Islet precursor cell (in vitro differentiated cells): ENCODE results near the gene RPL32.

Experiments
- DNase-seq: peaks from one replicate; pipeline ENCODE4 v3.0.0-alpha.2; 2018

RPL32 gene

DNA sequence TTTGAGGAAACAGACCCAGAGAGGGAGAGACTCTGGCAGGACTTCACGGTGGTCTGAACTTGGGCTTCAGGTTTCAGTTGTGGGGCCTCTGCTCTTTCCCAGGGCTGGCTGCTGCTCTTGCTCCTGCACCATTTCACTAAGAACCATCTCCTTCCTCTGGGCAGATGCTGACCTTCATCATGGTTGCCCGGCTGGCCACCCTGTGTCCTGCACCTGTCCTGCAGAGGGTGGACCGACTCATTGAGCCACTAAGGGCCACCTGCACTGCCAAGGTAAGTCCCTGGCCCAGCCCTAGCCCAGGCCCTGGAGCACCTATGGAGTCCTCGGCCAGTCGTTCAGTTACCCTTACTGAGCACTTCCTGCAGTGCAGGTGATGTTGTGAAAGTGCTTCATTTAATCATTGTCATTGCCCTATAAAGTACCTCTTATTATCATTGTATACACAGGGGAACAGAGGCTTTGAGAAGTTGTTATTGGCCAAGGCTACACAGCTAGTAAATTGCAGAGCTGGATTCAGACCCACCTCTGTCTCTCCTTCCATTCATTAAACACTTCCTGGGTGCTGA is 10.0 kb downstream of the RPL32 start:
- peak; percentile 46 for DNase-seq

DNA sequence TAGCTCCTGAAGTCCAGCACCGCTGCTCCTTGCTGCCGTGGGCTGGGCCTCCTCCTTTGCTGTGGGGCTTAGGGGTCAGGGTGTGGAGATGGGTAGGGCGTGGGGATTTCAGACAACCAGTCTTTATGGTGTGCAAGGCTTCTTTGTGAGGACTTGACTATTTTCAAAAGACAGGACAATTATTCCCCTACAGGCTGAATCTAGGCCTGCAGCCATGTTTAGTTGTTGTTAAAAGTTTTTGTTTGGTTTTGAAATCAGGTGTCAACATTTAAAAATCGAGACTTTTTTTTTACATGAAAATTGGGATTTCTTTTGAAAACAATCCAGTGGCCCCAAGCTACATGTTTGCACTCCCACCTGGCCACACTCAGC is 10.6 kb downstream of the RPL32 start:
- no peak for DNase-seq

DNA sequence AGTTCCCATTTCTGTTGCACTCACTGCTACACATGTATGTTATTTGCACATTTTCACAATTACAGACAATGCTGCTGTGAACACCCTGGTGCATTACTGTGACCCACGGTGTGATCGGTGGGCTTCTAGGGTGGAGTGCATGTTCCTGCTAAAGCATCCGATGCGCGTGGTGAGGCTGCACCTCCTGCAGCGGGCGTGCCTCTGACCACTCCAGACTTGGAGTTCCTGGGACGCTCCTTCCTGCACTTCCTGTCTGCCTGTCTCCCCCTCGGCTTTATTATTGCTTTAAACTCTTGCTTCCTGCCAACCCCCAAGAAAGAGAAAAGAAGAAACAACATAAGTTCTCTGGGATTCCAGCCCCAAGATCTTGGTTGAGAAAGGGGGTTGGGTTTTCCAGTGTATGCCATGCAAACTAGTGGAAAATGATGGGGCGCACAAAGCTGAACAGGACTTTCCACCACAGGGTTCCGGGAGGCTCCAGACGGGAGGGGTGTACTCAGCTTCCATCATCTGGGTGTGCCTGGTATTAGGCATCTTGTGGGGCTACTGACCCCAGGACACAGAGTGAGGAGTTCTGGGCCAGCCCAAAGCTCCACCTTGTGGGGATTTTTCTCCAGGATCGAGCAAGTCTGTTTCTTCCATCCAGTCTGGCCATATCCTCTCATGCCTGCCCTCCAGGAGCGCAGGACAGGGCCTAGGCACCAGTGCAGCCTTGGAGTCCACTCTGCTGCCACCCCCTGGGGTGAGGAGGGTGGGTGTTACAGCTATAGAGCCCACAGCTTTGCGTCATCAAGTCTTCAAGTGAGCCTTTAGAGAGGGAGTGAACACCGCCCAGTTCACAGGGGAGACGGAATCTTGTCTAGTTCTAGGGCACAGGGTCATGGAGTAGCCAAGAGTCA is 11.2 kb downstream of the RPL32 start:
- DNase-seq: no peak

DNA sequence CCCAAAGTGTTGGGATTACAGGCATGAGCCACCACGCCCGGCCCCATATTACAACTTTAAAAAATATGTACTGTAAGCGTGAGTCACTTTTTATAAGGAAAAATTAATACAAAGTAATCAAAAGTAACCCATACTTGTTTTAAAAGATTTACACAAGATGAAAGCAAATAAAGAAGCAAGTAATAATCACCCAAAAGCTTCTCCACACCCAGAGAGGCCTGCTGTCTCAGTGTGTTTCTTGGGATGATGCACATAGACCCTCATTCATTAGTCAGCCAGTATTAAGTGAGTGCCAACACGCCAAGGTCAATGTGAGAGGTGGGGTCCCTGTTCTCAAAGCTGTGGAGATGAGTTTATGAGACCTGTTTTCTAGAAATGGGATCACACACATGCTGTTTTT is 12.0 kb downstream of the RPL32 start:
- DNase-seq: no peak

DNA sequence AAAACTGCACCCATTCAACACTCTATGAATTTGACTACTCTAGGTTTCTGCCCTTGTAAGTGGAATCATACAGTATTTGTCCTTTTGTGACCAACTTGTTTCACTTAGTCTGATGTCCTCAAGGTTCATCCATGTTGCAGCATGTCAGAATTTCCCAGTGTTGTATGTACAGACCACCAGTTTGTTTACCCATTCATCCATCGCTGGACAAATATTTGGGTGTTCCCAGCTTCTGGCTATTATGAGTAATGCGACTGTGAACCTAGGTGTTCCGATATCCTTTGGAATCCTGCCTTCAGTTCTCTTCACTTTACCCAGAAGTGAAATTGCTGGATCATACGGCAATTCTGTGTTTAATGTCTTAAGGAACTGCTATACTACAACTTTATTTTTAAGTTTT is 12.6 kb downstream of the RPL32 start:
- DNase-seq: no peak

DNA sequence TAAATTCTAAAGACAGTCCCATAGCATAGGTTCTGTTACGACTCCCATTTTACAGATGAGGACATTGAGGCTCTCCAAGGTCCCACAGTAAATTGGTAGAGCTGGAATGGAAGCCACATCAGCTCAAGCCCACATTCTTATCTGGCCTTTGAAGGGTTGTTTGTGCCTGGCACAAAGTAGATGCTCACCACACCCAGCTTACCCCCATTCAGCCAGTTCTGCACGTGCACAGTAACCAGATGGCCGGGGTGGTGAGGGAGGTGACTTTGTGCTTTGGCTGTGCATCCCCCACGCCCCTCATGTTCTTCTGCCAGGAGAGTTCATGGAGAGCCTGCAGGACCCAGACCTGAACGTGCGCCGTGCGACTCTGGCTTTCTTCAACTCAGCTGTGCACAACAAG is 16.2 kb downstream of the RPL32 start:
- DNase-seq: no peak

DNA sequence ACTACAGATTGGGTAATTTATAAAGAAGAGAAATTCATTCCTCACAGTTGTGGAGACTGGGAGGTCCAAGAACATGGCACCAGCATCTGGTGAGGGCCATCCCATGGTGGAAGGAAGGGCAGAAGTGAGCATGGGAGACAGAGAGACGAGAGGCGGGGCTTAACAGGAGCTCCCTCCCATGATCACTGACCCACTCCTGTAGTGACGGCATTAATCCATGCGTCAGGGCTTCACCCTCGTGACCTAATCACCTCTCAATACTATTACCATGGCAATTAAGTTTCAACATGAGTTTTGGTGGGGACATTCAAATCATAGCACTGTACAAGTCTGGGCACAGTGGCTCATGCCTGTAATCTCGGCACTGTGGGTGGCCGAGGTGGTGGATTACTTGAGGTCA is 17.1 kb downstream of the RPL32 start:
- DNase-seq: no peak

DNA sequence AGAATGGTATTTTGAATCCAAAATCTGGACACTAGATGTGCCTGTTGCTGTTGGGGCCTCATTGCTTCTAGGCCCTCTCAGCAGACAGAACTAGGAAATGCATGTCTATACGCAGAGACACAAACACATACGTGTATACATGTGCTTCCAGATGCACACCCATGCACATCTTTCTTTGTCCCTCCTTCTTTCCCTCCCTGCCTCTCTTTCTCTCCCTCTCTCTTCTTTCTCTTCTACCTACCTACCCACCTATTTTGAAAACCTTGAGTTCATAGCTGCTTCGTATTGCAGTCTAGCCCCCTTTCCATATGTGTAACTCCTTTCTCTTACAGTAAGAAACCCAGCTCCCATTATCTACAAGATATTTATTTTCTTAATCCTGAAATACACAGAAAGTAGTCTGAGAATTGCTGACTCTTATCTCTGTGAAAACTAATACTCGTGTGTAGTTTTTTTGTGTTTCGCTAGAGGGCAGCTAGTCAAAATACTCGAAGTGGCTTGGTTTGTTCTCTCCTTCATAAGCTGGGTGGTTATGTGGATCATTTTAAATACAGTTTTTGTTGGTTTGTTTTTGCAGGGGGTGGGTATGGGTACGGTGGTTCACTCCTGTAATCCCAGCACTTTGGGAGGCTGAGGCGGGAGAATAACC is 18.5 kb downstream of the RPL32 start:
- no peak for DNase-seq

DNA sequence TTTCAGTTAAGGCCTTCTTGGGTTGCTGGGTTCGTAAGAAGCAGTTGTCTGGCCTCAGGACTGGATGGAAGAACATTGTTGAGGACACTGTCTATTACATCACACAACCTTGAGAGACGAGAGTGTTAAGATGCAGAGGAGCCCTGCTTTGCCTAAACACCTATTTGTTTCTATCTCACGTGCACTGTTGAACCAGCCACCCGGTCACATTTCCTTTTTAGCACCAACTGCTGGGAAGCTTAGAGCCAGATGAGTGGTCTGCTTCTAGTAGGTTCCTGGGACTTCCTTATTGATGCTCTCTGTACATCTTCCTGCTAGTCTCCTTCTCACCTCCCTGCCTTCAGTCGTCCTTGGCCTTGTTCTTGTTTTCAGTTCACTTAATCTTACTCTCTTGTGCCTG is 22.6 kb downstream of the RPL32 start:
- no peak for DNase-seq

DNA sequence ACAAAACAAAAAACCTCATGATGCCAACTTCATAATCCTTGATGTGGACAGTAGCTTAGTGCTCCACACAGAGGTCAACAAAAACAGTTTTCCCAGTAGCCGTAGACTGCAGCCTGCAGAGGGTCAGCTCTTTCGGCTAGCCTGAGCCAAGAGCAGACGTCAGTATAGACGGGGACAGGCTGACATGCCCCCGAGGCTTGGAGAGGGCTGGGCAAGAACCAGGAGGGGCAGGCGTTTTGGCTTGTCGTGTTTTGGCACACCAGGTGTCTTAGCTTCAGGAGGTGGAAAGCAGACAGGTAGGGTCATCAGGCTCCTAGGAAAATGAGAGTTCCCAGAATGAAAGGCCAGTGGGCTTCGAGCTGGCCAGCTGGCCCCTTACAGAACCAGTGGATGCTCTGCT is 23.1 kb downstream of the RPL32 start:
- DNase-seq: no peak

DNA sequence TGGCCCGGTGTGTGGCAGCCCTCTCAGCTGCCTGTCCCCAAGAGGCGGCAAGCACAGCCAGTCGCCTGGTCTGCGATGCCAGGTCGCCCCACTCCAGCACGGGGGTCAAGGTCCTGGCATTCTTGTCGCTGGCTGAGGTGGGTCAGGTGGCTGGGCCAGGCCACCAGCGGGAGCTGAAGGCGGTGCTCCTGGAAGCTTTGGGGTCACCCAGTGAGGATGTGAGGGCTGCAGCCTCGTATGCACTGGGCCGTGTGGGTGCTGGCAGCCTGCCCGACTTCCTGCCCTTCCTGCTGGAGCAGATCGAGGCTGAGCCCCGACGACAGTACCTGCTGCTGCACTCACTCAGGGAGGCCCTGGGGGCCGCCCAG is 24.0 kb downstream of the RPL32 start:
- DNase-seq: peak; percentile 45

DNA sequence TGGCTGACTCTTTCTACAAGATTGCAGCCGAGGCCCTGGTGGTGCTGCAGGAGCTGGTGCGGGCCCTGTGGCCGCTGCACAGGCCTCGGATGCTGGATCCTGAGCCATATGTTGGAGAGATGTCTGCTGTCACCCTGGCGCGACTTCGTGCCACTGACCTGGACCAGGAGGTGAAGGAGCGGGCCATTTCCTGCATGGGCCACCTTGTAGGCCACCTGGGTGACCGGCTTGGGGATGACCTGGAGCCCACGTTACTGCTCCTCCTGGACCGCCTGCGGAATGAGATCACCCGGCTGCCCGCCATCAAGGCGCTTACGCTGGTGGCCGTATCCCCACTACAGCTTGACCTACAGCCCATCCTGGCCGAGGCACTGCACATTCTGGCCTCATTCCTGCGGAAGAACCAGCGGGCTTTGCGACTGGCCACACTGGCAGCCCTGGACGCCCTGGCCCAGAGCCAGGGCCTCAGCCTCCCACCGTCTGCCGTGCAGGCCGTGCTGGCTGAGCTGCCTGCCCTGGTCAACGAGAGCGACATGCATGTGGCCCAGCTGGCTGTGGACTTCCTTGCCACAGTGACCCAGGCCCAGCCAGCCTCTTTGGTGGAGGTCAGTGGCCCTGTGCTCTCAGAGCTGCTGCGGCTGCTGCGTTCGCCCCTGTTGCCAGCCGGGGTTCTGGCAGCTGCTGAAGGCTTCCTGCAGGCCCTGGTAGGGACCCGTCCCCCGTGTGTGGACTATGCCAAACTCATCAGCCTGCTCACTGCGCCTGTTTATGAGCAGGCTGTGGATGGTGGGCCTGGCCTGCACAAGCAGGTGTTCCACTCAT is 24.6 kb downstream of the RPL32 start:
- no peak for DNase-seq

DNA sequence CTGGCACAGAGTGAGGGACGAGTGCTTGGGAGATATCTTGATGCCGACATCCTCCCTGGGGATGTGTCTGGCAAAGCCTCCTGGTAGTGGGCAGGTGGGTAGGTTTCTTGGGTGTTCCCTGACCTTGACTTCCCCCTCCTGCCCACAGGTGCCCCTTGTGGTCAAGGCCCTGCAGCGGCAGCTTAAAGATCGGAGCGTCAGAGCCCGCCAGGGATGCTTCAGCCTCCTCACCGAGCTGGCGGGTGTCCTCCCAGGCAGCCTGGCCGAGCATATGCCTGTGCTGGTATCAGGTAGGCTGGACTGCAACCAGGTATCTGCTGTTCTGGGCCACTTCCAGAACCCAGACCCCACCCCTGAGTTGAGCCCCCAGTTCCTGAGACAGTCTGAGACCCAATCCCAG is 25.6 kb downstream of the RPL32 start:
- DNase-seq: no peak

DNA sequence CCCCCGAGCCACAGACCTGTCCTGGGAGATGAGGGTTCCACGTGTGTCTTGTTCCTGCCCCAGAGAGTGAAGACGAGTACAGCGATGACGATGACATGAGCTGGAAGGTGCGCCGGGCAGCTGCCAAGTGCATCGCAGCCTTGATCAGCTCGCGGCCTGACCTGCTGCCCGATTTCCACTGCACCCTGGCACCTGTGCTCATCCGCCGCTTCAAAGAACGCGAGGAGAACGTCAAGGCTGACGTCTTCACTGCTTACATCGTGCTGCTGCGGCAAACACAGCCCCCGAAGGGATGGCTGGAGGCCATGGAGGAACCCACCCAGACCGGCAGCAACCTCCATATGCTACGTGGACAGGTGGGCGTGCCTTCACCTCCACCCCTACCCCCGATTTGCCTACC is 26.3 kb downstream of the RPL32 start:
- no peak for DNase-seq

DNA sequence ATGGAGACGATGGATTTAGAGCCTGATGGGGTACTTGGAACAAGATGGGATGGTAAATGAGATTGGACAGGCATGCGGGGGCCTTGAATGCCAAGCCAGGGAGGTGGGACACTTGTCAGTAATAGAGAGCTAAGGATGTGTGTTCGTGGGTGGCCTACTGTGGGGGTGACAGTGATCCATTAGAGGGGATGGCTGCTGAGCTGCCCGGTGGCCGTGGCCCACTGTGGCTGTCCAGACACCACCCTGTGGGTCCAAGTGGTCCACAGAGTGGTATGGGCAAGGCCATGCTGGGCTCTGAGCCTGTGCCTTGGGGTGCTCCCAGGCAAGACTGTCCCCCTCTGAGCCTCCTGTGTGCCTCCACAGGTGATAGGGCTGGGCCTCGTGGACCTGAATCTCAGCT is 27.4 kb downstream of the RPL32 start:
- no peak for DNase-seq

DNA sequence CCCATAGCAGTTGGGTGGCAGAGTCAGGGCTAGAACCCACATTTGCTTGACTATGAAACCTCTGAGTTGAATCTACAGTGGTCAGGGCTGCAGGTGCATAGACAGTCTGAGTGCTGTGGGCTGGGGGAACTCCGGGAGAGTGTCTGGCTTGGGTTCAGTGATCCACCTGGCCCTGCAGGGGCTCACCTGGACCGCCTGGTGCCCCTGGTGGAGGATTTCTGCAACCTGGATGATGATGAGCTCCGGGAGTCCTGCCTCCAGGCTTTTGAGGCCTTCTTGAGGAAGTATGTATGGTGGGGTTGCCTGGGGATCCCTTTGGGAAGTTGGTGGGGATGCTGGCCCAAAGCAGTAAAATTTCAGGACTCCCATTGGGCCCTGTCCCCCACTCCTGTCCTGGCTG is 28.6 kb downstream of the RPL32 start:
- no peak for DNase-seq

DNA sequence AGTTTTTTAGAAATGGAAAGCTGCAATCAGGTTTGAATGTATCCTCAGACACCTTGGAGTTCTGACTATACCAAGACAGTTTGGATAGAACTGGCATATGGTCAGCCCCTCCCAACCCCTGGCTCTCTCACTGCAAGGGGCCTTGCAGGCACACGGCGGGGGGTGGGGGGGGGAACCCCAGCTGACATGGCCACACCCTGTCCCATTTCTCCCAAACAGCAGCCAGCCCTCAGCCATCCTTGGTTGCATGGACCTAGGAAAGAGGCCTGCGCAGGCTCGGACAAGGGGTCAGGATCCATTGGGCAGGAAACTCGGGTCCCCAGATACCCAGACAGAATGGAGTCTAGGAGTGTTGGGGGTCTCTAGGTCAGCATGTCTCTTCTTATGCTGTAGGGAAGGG is 30.4 kb downstream of the RPL32 start:
- no peak for DNase-seq

DNA sequence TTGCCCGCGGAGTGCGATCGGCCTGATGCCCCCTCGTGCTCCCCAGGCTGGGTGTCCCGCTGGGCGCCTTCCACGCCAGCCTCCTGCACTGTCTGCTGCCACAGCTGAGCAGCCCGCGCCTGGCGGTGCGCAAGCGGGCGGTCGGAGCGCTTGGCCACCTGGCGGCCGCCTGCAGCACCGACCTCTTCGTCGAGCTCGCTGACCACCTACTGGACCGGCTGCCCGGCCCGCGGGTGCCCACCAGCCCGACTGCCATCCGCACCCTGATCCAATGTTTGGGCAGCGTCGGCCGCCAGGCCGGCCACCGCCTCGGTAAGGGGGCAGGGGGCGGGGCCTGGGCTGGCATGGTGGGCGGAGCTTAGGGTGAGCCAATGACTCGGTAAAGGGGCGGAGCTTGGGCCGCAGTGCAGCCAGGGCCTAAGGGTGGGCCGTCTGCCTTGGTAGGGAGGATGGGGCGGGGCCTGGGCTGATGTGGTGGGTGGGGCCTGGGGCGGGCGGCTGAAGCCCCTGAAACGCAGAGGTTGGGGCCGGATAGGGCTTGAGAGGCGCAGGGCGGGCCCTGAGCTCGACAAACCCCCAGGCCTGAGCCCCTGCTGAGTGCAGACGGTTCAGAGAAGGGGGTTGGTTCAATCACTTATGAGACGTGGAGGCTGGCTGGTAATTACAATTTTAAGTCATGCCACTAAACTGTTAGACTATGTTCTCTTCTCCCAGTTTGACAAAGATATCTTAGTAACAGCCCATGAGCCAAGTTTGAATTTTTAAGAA is 31.2 kb downstream of the RPL32 start:
- DNase-seq: peak; percentile 97

DNA sequence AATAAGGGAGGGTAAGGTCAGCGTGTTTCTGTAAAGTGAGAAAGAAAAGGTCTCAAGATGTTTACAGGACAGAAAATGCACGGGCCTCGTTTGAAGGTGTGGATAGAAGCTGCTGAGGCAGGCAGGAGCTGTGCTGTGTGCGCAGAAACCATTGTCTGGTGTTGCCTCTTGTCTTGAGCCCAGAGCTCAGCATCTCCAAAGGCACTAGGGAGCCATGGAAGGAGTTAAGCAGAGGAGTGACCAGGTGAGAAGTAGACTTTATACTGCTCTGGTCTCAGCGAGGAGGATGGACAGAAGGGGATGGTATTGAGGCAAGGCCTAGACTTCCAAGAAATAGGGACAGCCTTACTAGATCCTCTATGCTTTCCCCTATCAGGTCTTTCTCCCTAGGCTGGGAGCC is 31.9 kb downstream of the RPL32 start:
- no peak for DNase-seq

DNA sequence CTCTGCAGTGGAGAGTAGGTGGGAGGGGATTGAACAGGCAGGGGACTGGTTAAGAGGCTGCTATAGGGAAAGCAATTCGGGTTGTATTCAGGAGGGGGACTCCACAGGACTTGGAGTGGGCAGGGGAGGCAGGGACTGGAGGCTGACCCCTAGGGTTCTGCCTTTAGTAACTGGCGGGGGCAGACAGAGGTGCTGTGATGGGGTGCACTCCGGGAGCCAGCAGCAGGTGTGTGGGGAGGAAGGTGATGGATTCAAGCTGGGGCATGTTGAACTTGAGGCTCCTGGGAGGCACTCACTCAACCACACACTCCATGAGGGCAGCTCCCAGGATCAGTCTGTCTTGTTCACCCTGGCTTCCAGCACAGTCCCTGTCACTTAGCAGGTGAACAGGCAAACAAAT is 32.4 kb downstream of the RPL32 start:
- DNase-seq: no peak

DNA sequence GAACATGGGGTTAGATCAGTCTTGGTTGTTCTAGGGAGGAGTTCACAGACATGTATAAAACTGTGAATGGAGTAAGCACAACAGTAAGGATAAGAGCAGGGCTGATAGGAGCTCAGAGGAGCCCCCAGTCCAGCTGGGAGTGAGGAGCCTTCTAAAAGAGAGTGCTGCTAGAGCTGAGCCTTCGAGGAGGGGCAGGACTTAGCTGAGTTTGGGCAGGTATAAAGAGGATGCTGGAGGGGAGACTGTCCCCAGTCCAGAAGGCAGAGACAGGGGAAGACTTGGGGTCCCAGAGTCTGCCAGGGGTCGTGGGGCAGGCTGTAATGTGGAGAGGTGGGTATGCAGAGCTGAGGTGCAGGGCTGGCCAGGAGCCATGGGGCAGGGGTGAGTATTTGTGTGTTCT is 32.8 kb downstream of the RPL32 start:
- DNase-seq: no peak

DNA sequence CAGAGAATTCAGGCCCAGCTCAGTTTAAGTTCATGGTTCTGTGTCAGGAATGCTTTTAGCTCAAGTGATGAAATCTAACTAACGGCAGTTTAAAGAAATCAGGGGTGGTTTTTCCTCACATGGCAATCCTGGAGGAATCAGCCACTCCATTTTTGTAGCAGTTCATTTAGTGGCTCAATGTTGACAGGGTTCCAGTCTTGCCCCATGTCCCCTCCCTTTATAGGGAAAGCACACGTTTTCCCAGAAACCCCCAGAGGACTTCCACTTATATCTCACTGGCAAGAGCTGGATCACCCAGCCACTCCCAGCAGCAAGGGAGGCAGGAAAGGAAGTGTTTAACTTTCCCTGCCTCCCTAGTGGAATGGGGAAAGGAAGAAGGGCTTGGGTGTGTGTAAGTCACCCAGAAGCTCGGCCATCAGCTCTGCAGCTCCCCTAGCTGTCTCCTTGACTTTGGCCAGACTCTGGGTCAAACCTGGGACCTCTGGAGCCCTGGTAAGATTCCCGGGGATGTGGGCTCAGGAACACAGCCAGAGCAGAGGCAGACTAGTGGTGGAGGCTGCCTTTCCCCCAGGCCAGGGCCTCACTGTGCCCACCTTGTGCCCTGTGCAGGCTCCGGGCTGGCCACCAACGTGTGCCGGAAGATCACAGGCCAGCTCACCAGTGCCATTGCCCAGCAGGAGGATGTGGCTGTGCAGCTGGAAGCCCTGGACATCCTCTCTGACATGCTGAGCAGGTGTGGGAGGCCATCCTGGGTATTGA is 33.6 kb downstream of the RPL32 start:
- no peak for DNase-seq
